Measurements from ENCODE around the gene GRB14.

Gene GRB14

GRCh38 chr2:164457271-164457670 is 164.0 kb downstream of the GRB14 start:
- Histone ChIP-seq H3K27ac (replicated peaks) (no peak overlapping the region), H3K4me3 (replicated peaks; ENCODE audit: insufficient read depth, low read length) (no peak overlapping the region), H3K27me3 (ENCODE audit: insufficient read depth, poor library complexity, severe bottlenecking) (no peaks in the 10 kb centered on the region)
- TF ChIP-seq CTCF (IDR thresholded peaks at IDR 0.05; ENCODE audit: insufficient read depth, low read length) (no peak), SPI1 (IDR thresholded peaks at IDR 0.05; ENCODE audit: borderline replicate concordance, low read depth) (no peak), POLR2AphosphoS5 (IDR thresholded peaks at IDR 0.05; ENCODE audit: low read depth) (no peak), REST (IDR thresholded peaks at IDR 0.05; ENCODE audit: insufficient replicate concordance, low read depth) (no peak), GABPA (IDR thresholded peaks at IDR 0.05; ENCODE audit: low read depth) (no peak)
- DNase-seq (ENCODE audit: low read depth in 1 of 2, low spot score in 1 of 2) = no peak

GRCh38 chr2:164456619-164457018 is 164.7 kb downstream of the GRB14 start:
- no peak for TF ChIP-seq REST (IDR thresholded peaks at IDR 0.05; ENCODE audit: insufficient replicate concordance, low read depth)
- TF ChIP-seq GABPA (IDR thresholded peaks at IDR 0.05; ENCODE audit: low read depth) = no peak
- no peak for TF ChIP-seq CTCF (IDR thresholded peaks at IDR 0.05; ENCODE audit: insufficient read depth, low read length)
- TF ChIP-seq POLR2AphosphoS5 (IDR thresholded peaks at IDR 0.05; ENCODE audit: low read depth) = no peak
- TF ChIP-seq SPI1 (IDR thresholded peaks at IDR 0.05; ENCODE audit: borderline replicate concordance, low read depth) = no peak
- DNase-seq (ENCODE audit: low read depth in 1 of 2, low spot score in 1 of 2) = no peak
- no peaks in the 10 kb centered on the region for H3K27me3 ChIP-seq (ENCODE audit: insufficient read depth, poor library complexity, severe bottlenecking)

GRCh38 chr2:164453656-164454305 is 167.5 kb downstream of the GRB14 start:
- Histone ChIP-seq H3K27me3 (ENCODE audit: insufficient read depth, poor library complexity, severe bottlenecking) (no peaks in the 10 kb centered on the region), H3K27ac (replicated peaks) (no peak overlapping the region), H3K4me3 (replicated peaks; ENCODE audit: insufficient read depth, low read length) (no peak overlapping the region)
- TF ChIP-seq SPI1 (IDR thresholded peaks at IDR 0.05; ENCODE audit: borderline replicate concordance, low read depth) (no peak), REST (IDR thresholded peaks at IDR 0.05; ENCODE audit: insufficient replicate concordance, low read depth) (no peak), POLR2AphosphoS5 (IDR thresholded peaks at IDR 0.05; ENCODE audit: low read depth) (no peak), GABPA (IDR thresholded peaks at IDR 0.05; ENCODE audit: low read depth) (no peak), CTCF (IDR thresholded peaks at IDR 0.05; ENCODE audit: insufficient read depth, low read length) (no peak)
- DNase-seq (ENCODE audit: low read depth in 1 of 2, low spot score in 1 of 2) = no peak

More at GRCh38 chr2:164456619-164457018, 164.7 kb downstream of the GRB14 start:
- Histone ChIP-seq H3K4me3 (replicated peaks; ENCODE audit: insufficient read depth, low read length) (no peak overlapping the region), H3K27ac (replicated peaks) (no peak overlapping the region)

All from HL-60 (cell line).